H9 (cell line): ENCODE results near the gene CDADC1. TPM values are rescaled to one million over a fixed set of nuclear protein-coding genes. Genes with fewer than 3 reads are reported as not detected.

Source experiments
- DNase-seq: peaks from one replicate; pipeline ENCODE4 v3.0.0-alpha.2; 2017
- H2AFZ ChIP-seq: one replicate; pipeline ENCODE4 v1.6.1; 2013; ENCODE audit warnings: mild to moderate bottlenecking, low read length, control low read depth, moderate library complexity
- H2AK5ac ChIP-seq: 2 replicates; pipeline ENCODE4 v1.6.1; 2013; ENCODE audit warnings: low read length, control low read depth, mixed read lengths; ENCODE audit not compliant: insufficient read length
- H2BK120ac ChIP-seq: one replicate; pipeline ENCODE4 v1.6.1; 2013; ENCODE audit warnings: low read depth, mild to moderate bottlenecking, low read length, control low read depth, inconsistent platforms; ENCODE audit not compliant: poor library complexity, severe bottlenecking
- H2BK12ac ChIP-seq: 2 replicates; pipeline ENCODE4 v1.6.1; 2013; ENCODE audit warnings: low read length, control low read depth, mixed read lengths, low read depth; ENCODE audit not compliant: insufficient read length
- H2BK15ac ChIP-seq: 2 replicates; pipeline ENCODE4 v1.6.1; 2013; ENCODE audit warnings: low read depth, low read length, control low read depth
- H2BK20ac ChIP-seq: one replicate; pipeline ENCODE4 v1.6.1; 2013; ENCODE audit warnings: low read depth, mild to moderate bottlenecking, low read length, control low read depth, inconsistent platforms; ENCODE audit not compliant: poor library complexity, severe bottlenecking
- H2BK5ac ChIP-seq: 2 replicates; pipeline ENCODE4 v1.6.1; 2013; ENCODE audit warnings: low read length, control low read depth, mixed read lengths; ENCODE audit not compliant: insufficient read length
- H3K14ac ChIP-seq: 2 replicates; pipeline ENCODE4 v1.6.1; 2013; ENCODE audit warnings: low read length, control low read depth; ENCODE audit not compliant: insufficient read depth
- H3K18ac ChIP-seq: 2 replicates; pipeline ENCODE4 v1.6.1; 2013; ENCODE audit warnings: low read depth, mild to moderate bottlenecking, mixed read lengths, low read length, control low read depth; ENCODE audit not compliant: insufficient read length
- H3K23ac ChIP-seq: 2 replicates; pipeline ENCODE4 v1.6.1; 2013; ENCODE audit warnings: low read length, control low read depth, mixed read lengths, low read depth; ENCODE audit not compliant: insufficient read length
- H3K23me2 ChIP-seq: 2 replicates; pipeline ENCODE4 v1.6.1; 2013; ENCODE audit warnings: low read depth, mild to moderate bottlenecking, mixed read lengths, low read length, control low read depth; ENCODE audit not compliant: insufficient read length, poor library complexity, severe bottlenecking
- H3K27ac ChIP-seq: 2 replicates; pipeline ENCODE4 v1.5.1; 2013; ENCODE audit warnings: low read length, control low read depth, mixed read lengths, low read depth; ENCODE audit not compliant: insufficient read length
- H3K27me3 ChIP-seq: 2 replicates; pipeline ENCODE4 v1.6.1; 2013; ENCODE audit warnings: low read length, control low read depth, inconsistent platforms; ENCODE audit not compliant: insufficient read depth
- H3K4ac ChIP-seq: 2 replicates; pipeline ENCODE4 v1.6.1; 2013; ENCODE audit warnings: low read depth, mild to moderate bottlenecking, control low read depth, inconsistent platforms, low read length, moderate library complexity
- H3K4me1 ChIP-seq: 2 replicates; pipeline ENCODE4 v1.6.1; 2013; ENCODE audit warnings: low read length, control low read depth, inconsistent platforms; ENCODE audit not compliant: insufficient read depth
- H3K4me2 ChIP-seq: 2 replicates; pipeline ENCODE4 v1.6.1; 2013; ENCODE audit warnings: low read length, control low read depth, mixed read lengths; ENCODE audit not compliant: insufficient read length, insufficient read depth
- H3K56ac ChIP-seq: 2 replicates; pipeline ENCODE4 v1.6.1; 2013; ENCODE audit warnings: low read depth, mild to moderate bottlenecking, mixed read lengths, low read length, control low read depth; ENCODE audit not compliant: insufficient read length
- H3K79me1 ChIP-seq: 2 replicates; pipeline ENCODE4 v1.6.1; 2013; ENCODE audit warnings: low read depth, mild to moderate bottlenecking, moderate library complexity, low read length, control low read depth, inconsistent platforms; ENCODE audit not compliant: insufficient read depth, poor library complexity, severe bottlenecking
- H3K79me2 ChIP-seq: 2 replicates; pipeline ENCODE4 v1.6.1; 2013; ENCODE audit warnings: low read length, control low read depth, inconsistent platforms; ENCODE audit not compliant: insufficient read depth
- H3K9ac ChIP-seq: 2 replicates; pipeline ENCODE4 v1.6.1; 2013; ENCODE audit warnings: low read length, control low read depth, mixed read lengths; ENCODE audit not compliant: insufficient read length; ENCODE audit errors: extremely low read depth
- H3K9me3 ChIP-seq: one replicate; pipeline ENCODE4 v1.6.1; 2013; ENCODE audit warnings: low read depth, low read length, inconsistent platforms; ENCODE audit not compliant: control insufficient read depth
- H3T11ph ChIP-seq: one replicate; pipeline ENCODE4 v1.6.1; 2013; ENCODE audit warnings: mild to moderate bottlenecking, low read length, control low read depth, inconsistent platforms
- H4K20me1 ChIP-seq: one replicate; pipeline ENCODE4 v1.6.1; 2013; ENCODE audit not compliant: control insufficient read depth, insufficient read length, insufficient read depth
- H4K5ac ChIP-seq: 2 replicates; pipeline ENCODE4 v1.6.1; 2013; ENCODE audit warnings: low read depth, mild to moderate bottlenecking, mixed read lengths, low read length, control low read depth; ENCODE audit not compliant: insufficient read length
- H4K8ac ChIP-seq: replicated peaks from 2 replicates; pipeline ENCODE4 v1.6.1; 2013; ENCODE audit warnings: low read length, control low read depth, mixed read lengths, low read depth; ENCODE audit not compliant: insufficient read length
- H4K91ac ChIP-seq: 2 replicates; pipeline ENCODE4 v1.6.1; 2013; ENCODE audit warnings: low read depth, mild to moderate bottlenecking, moderate library complexity, mixed read lengths, low read length, control low read depth; ENCODE audit not compliant: insufficient read length
- H3K27ac Mint-ChIP-seq, 3 experiments: 2 replicates in 2 of 3; 3 replicates in 1 of 3; pipeline ENCODE4 v1.8.0; 2020 to 2021; ENCODE audit warnings: mixed read lengths in 3 of 3, mild to moderate bottlenecking in 1 of 3, moderate library complexity in 1 of 3
- H3K27me3 Mint-ChIP-seq: 2 replicates; pipeline ENCODE4 v1.8.0; 2021; ENCODE audit warnings: low read depth, mild to moderate bottlenecking, moderate library complexity, mixed read lengths
- H3K36me3 Mint-ChIP-seq, 3 experiments: 2 replicates in 2 of 3; 3 replicates in 1 of 3; pipeline ENCODE4 v1.8.0; 2020 to 2021; ENCODE audit warnings: low read depth in 3 of 3, mixed read lengths in 3 of 3; ENCODE audit not compliant: insufficient read depth in 1 of 3
- H3K4me1 Mint-ChIP-seq, 2 experiments: 2 replicates each; pipeline ENCODE4 v1.8.0; 2020; ENCODE audit warnings: mixed read lengths in 2 of 2
- H3K4me3 Mint-ChIP-seq, 2 experiments: 2 replicates in 1 of 2; 3 replicates in 1 of 2; pipeline ENCODE4 v1.8.0; 2020 to 2021; ENCODE audit warnings: mild to moderate bottlenecking in 2 of 2, mixed read lengths in 2 of 2, moderate library complexity in 1 of 2
- H3K9me3 Mint-ChIP-seq, 2 experiments: 2 replicates in 1 of 2; 3 replicates in 1 of 2; pipeline ENCODE4 v1.8.0; 2020; ENCODE audit warnings: mild to moderate bottlenecking in 2 of 2, mixed read lengths in 2 of 2, moderate library complexity in 1 of 2
- CTCF ChIP-seq: fragments of 200-600 bp; sonication (generic); conservative IDR thresholded peaks from 3 replicates; pipeline ENCODE4 v1.8.0; 2021; ENCODE audit warnings: antibody characterized with exemption, mild to moderate bottlenecking
- WGBS: extraction: QIAGEN DNeasy Blood & Tissue Kit; methylation state at CpG from one replicate; pipeline ENCODE4 v1.1.7; 2013; ENCODE audit warnings: missing lambda C conversion rate, low lambda C conversion rate, mixed read lengths; ENCODE audit not compliant: insufficient read length; ENCODE audit errors: extremely low coverage; 5-methylcytosine and 5-hydroxymethylcytosine counted together
- total RNA-seq: library from RNA; stranded (reverse); gene quantifications from 2 replicates; pipeline ENCODE4 v1.2.1, GENCODE V29; 2021

CDADC1 gene
- total RNA-seq, 1 experiment from 2014 or later: 4.9 TPM

GRCh38 chr13:49265822-49266221 lies 18.1 kb downstream of the CDADC1 start:
- H3K4me3 Mint-ChIP-seq: no peak overlapping the region
- no peak overlapping the region for H3K4me2 ChIP-seq
- WGBS: no CpG with 5 or more reads among the region's 2 CpGs
- H3K14ac ChIP-seq: no peak overlapping the region
- no peak overlapping the region for H3K27ac Mint-ChIP-seq
- H3K4me1 ChIP-seq: no peaks in the 10 kb centered on the region
- H2AFZ ChIP-seq: no peak overlapping the region
- no peak overlapping the region for H3T11ph ChIP-seq
- no peak overlapping the region for H4K5ac ChIP-seq
- H3K4me1 Mint-ChIP-seq: peaks cover 11 to 16% of the 10 kb centered on the region in 2 experiments
- H2AK5ac ChIP-seq: no peak overlapping the region
- no peak overlapping the region for H2BK15ac ChIP-seq
- no peaks in the 10 kb centered on the region for H3K9me3 Mint-ChIP-seq
- no peaks in the 10 kb centered on the region for H3K27me3 Mint-ChIP-seq
- no peak overlapping the region for H3K56ac ChIP-seq
- no peaks in the 10 kb centered on the region for H4K20me1 ChIP-seq
- DNase-seq: no peak
- no peaks in the 10 kb centered on the region for H3K27me3 ChIP-seq
- H3K9ac ChIP-seq: no peak overlapping the region
- H3K4ac ChIP-seq: no peak overlapping the region
- no peaks in the 10 kb centered on the region for H3K36me3 Mint-ChIP-seq
- no peak for TF ChIP-seq CTCF
- no peak overlapping the region for H2BK20ac ChIP-seq
- no peaks in the 10 kb centered on the region for H3K9me3 ChIP-seq
- no peak overlapping the region for H2BK120ac ChIP-seq
- no peak overlapping the region for H3K23ac ChIP-seq
- H4K8ac ChIP-seq: no peak overlapping the region
- no peaks in the 10 kb centered on the region for H3K79me2 ChIP-seq
- H3K79me1 ChIP-seq: no peaks in the 10 kb centered on the region
- H3K18ac ChIP-seq: no peak overlapping the region
- H4K91ac ChIP-seq: no peak overlapping the region
- H3K27ac ChIP-seq: no peak overlapping the region
- no peaks in the 10 kb centered on the region for H3K23me2 ChIP-seq
- no peak overlapping the region for H2BK12ac ChIP-seq
- H2BK5ac ChIP-seq: no peak overlapping the region
